Measurements from ENCODE around the gene DENND11.

The DENND11 gene

DNA sequence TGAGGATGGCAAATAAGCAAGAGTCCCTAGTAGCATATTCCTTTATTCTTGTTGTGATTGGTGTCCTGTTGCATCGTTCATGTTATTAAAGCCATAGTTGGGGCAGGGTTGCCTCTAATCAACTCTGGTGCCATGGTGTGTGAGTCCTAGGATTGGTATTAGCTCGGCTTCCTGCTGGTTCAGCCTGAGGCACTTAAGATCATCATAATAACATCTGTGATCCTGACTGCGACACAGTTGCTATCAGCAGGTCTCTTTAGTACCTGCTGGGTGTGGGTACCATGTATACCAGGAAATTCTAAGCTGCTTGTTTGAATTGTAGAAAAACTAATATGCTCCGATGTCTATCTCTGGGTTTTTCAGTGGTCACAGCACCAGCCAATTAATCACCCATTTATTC lies 7.8 kb upstream of the DENND11 start:
- no peak for DNase-seq
- in situ Hi-C loops (cut with HindIII; ENCODE audit: low pct_ligation_motif_present, low pct_unique_long_range_greater_than_20kb, low sequenced_read_pairs) = no loop called here

DNA sequence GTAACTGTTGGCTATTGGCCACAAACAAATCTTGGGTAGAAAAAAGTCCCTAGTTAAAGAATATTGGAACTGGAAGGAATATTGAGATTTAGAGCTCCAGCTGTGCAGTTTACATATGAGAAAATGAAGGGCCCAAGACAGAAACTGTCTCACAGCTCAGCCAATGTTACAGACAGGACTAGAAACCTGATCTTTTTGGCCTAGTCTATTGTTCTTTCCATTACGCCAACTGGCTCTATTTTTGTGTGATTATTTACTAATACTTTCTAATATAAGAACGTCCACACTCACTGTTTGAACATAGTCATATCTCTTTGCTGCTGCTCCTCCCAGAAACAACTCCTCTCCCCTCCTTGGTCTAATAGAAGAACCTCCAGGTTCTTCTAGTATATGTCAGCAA lies 7.4 kb upstream of the DENND11 start:
- DNase-seq = no peak
- in situ Hi-C loops (cut with HindIII; ENCODE audit: low pct_ligation_motif_present, low pct_unique_long_range_greater_than_20kb, low sequenced_read_pairs) = no loop called here

DNA sequence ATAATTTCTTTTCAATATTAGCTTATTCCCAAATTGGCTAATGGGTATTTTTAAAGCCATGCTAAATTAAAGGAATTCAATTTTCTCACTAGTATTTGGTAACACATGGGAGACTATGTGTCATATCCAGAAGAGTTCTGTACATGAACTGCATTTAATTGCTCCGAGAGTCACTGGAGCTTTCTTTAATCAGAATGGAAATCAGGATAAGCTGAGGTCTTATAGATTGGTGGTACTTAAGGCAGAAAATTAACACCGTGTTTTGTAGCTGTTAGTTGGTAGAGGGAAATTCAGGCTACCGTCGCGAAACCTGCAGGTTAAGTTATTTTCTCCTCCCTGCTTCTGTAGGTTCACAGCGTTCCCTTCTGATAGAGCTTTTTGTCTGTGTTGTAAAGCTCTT lies 6.4 kb upstream of the DENND11 start, which contains the start of gene WEE2:
Gene WEE2 (plus strand): TSS at position 3 of the 400 bp plus-strand sequence. CDS start 406 bp downstream, outside the sequence.
- in situ Hi-C loops (cut with HindIII; ENCODE audit: low pct_ligation_motif_present, low pct_unique_long_range_greater_than_20kb, low sequenced_read_pairs) = no loop called here
- no peak for DNase-seq

DNA sequence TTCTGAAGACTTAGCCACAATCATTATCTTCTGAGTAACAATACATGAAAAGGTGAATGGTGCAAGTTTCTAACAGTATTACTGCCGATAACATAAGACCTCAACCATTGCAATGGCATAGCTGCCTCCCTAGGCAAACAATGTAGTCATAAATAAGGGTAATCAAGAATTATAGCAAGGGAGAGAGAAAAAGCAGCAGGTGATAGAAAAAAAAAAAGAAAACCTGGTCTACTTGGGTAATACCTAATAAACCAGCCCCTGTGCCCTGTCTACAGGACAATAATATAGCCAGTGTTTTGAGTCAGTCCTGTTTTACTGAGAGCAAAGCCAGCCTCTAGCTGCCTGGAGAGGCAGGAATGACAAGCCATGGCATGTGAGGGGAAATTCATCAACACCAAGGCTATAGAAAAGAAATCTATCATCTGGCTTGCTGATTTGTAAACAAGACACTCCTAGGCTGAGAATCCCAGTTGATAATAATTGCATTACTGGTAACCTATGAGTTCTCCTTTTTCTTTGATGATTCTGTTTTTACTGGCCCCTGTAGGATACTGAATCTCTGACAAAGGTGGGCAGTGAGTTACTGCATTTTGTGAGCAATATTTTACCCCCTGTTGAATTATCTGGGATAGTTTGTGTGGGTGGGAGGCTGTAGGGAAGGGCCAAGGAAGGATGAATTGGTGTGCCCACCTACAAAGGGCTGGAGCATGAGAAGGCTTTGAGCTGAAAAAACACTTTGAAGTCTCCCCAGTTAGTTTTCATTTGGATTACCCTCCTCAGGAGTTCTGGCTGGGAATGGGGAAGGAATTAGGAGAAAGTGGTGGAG lies 4.5 kb upstream of the DENND11 start:
- in situ Hi-C loops (cut with HindIII; ENCODE audit: low pct_ligation_motif_present, low pct_unique_long_range_greater_than_20kb, low sequenced_read_pairs) = no loop called here
- no peak for DNase-seq

DNA sequence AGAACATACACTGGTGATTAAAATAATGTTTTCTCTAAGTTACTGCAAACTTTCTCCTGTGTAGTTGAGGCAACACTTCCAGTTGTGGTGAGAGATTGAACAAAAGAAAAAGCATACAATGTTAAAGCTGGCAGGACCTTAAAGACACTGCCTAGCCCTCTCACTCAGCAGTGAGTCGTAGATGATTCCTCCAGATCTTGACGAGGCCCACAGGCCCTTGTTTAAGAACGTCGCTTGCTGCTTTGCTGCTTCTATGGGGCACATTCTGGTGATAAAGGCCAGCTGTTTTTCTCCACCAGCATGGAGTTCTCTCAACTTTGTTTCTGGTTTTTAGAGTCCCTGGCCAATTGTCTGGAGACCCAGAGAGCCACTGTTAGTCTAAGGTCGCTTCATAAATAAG lies 2.8 kb upstream of the DENND11 start:
- DNase-seq = no peak
- in situ Hi-C loops (cut with HindIII; ENCODE audit: low pct_ligation_motif_present, low pct_unique_long_range_greater_than_20kb, low sequenced_read_pairs) = no loop called here

DNA sequence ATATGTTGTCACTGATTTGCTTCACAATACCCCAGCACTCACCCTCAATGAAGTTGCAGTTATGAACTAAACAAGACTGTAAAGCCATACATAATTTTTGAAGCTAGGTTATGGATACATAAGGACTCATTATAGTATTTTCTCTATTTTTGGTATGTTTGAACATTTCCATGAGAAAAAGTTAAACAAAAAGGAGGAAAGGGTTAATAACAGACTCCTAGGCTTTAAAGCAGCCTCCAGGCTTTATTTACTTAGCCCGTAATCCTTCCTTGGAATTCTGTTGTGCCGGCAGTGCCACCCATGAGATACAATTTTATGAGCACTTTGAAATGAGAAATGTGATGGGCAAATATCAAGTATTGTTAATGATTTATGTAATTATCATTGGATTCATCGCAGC lies 2.1 kb upstream of the DENND11 start:
- DNase-seq = no peak
- in situ Hi-C loops (cut with HindIII; ENCODE audit: low pct_ligation_motif_present, low pct_unique_long_range_greater_than_20kb, low sequenced_read_pairs) = no loop called here

DNA sequence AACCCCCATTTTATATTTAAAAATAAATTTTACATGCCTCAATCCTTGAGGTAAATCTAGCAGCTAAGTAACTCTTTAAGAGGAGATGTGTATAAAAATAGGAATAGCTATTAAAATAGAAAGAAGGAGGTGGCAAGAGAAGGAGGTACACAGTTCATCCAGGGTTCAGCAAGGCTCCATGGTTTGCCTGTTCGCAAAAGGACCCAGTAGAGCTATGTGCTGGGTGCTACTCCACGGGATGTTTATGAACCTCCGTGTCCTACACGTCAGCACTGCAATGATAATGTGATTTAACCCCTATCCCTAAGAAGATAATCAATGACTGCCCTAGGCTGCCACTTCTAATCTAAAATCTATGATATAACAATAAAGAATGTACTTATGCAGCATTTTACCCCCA lies 926 bp upstream of the DENND11 start:
- DNase-seq = no peak
- in situ Hi-C loops (cut with HindIII; ENCODE audit: low pct_ligation_motif_present, low pct_unique_long_range_greater_than_20kb, low sequenced_read_pairs) = no loop called here

DNA sequence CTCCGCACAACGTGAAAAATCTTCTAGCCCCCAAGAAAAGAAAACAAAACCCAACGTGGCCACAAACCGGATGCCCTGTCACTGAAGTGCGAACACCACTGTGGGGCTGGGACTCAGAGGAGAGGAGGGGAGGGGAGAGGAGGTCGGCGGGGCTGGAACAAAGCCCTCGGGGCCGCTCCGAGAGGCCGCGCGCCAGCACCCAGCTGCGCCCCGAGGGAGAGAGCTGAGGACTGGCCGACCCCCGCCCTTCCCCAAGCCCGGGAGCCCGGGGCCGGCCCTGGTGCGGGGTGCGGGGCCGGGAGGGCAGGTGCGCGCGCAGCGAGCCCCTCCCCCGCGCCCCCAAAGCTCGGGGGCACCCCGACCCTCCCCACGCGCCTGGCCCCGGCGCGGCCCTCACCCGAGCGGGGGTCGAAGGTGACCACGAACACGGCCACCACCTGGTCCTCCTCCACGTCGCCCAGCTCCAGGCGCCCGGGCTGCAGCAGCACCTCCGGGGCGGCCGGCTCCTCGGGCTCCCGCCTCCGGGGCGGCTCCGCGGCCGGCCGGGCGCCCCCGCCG lies 398 bp downstream of the DENND11 start:
- in situ Hi-C loops (cut with HindIII; ENCODE audit: low pct_ligation_motif_present, low pct_unique_long_range_greater_than_20kb, low sequenced_read_pairs) = no loop called here
- peak; percentile 62 for DNase-seq

DNA sequence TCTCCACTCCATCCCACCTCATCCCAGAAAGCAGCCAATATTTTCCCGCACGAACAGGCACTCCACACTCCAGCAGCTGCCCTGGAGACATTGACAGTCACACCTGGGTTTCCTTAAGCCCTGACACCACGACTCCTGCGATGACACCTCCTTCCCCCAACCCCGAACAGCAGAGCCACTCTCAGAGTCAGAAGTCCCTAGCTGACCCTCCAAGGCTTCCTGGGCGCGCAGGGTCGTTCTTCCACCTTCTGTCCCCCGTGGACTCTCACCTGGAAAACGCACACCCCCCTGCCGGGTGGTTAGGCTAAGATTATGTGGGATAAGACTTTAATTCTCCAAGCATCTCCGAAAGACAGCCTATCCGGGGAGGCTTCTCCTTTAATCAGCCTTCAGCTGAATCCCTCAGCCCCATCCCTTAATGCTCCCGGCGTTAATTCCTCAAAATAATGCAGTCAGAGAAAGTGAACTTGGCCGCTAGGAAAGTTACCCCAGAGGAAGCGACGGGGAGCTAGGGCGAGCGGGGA lies 1.1 kb downstream of the DENND11 start:
- peak; percentile 25 for DNase-seq
- in situ Hi-C loops (cut with HindIII; ENCODE audit: low pct_ligation_motif_present, low pct_unique_long_range_greater_than_20kb, low sequenced_read_pairs) = no loop called here

DNA sequence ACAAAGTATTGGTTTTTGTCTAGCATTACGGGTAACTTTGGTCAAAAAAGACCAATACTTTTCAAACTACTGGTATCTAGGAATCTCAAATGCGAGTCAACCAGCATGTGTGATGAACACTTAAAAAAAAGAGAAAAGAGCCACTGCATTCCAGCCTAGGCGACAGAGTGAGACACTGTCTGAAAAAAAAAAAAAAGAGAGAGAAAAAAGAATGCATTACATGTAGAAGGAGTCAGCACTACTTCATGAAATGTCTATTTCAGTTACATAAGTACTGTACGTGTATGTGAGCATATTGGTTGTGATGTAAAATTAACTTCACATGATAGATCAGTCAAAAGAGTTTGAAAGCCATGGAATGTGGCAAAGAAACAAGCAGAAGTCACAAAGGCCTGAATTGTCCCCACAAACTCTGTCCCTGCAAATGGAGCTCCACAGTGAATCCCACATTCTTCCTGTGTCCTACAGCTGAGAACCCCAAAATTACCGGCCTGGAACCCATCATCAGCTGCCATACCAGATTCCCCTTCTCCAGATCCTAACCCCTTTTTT lies 1.6 kb downstream of the DENND11 start:
- peak; percentile 38 for DNase-seq
- in situ Hi-C loops (cut with HindIII; ENCODE audit: low pct_ligation_motif_present, low pct_unique_long_range_greater_than_20kb, low sequenced_read_pairs) = no loop called here

DNA sequence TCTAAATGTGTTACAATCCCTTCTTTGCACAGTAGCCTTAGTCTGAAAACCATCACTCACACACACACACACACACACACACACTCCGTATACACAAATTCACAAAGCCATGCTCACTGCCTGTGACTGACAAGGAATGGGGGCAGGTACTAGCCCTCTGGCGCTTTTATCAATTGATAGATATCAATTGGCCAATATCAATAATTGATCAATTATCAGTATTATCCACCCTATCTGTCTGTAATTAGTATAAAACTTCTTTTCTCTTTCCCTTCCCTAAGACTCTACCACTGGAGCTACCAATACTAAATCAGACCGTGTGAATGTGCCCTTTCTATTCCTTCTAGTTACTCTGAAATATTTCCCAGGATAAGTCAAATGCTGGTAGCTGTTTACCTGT lies 2.1 kb downstream of the DENND11 start:
- DNase-seq = no peak
- in situ Hi-C loops (cut with HindIII; ENCODE audit: low pct_ligation_motif_present, low pct_unique_long_range_greater_than_20kb, low sequenced_read_pairs) = no loop called here

DNA sequence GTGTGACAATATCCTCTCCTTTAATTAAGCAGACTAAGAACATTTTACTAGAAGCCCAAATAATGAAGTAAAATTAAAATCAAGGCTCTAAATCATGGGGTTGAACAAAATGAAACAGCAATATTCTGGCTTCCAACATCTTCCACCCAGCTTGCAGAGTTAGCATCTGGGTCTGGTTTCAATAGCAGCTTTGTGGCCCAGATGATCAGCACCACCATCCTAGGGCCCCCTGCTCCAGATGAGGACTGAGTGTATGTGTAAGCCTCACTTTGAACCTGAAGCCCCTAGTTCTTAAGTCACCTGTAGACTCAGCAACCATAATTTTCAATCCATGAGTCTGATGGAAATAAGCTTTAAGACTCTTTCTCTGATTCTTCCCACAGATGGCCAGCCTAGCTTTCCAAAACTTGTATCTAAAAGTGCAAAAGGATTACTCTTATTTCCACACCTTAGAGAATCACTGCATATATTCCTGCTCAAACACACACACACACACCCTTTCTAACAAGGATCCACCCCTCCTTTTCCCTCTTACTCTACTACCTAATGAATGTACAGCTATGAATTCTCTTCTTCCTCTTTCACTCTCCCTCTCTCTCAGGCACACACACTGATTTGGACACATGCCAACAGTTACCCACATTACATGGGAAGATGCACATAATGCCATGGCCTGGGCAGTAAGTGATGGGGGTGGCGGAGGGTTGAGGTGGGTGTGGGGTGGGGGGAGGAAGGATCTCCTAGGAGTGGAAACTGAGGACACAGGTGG lies 3.5 kb downstream of the DENND11 start:
- in situ Hi-C loops (cut with HindIII; ENCODE audit: low pct_ligation_motif_present, low pct_unique_long_range_greater_than_20kb, low sequenced_read_pairs) = no loop called here
- DNase-seq = no peak

DNA sequence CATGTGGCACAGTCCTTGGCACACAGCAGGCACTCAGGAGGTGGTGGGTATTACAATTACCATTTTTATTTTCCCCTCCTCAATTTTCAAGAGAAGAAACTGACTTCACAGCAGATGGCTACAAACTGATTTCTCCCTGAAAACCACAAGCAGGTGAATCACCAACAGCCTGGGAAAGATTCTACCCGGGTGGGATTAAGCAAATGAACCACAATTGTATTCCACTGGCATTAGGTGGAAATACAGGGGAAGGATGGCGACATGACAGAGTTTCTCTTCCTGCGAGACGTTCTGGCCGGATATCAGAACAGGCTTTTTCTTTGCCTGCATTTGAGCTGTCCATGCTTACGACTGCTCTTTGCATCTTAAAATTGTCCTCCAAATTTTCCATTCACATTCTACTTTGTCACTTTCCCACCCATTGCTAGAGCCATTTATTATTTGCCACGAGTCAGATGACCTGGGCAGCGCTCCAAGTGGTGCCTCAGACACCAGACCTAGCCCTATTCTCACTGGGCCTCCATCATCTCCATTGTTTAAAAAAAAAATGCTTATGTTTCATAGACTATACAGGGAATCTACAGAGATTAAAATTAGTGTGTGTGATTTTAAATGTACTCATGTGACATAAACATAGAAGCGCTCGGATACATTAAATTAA lies 4.6 kb downstream of the DENND11 start:
- DNase-seq = peak; percentile 85
- in situ Hi-C loops (cut with HindIII; ENCODE audit: low pct_ligation_motif_present, low pct_unique_long_range_greater_than_20kb, low sequenced_read_pairs) = no loop called here

DNA sequence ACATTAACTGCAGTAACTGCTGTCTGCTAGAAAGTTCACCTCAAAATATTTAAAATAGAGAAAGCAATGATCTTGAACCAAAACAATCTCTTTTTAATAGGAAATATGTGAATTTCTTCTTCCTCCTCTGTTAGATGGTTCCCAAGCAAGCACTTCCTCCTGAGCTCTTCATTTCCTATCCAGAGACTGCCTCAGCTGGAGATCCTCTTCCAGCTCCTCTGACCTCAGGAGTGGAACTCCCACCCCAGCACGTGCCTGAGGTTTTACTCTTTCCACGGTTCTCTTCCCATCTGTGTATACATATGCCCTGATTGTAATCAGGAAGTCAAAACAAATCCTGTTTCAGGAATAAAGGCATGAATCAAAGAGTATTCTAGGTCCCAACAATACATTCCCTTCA lies 5.6 kb downstream of the DENND11 start:
- in situ Hi-C loops (cut with HindIII; ENCODE audit: low pct_ligation_motif_present, low pct_unique_long_range_greater_than_20kb, low sequenced_read_pairs) = no loop called here
- no peak for DNase-seq

DNA sequence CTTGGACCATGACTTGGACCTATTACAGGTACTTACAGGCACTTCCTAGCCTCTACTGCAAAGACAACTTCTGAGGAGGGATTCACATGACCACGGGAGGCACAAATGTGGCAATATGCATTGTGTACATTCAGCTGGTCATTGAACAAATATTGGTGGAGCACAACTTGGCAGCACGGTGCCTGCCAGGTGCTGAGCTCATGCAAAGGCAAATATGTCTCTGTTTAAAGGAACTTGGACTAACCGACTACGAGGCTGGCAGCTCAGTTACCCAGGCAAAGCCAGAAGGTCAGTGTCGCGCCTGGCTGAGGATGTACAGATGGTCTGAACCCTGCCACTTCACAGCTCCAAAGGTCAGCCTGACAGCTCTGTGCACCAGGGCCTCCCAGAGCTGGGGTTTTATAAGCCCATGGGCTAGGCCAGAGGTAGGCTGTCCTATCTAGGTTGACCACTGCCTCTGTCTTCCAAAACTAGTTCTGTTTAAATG lies 6.1 kb downstream of the DENND11 start:
- peak; percentile 40 for DNase-seq

DNA sequence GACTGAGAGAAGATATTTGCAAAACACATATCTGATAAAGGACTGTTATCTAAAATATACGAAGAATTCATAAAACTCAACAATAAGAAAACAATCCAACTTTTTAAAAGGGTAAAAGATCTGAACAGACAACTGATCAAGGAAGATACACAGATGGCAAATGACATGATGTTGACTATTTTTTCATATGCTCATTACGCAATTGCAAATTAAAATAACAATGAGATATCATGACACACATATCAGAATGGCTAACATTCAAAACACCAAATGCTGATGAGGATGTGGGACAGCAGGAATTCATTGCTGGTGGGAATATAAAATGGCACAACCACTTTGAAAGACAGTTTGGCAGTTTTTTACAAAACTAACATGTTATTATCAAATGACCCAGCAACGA lies 8.9 kb downstream of the DENND11 start:
- in situ Hi-C loops (cut with HindIII; ENCODE audit: low pct_ligation_motif_present, low pct_unique_long_range_greater_than_20kb, low sequenced_read_pairs) = no loop called here
- no peak for DNase-seq

More for the DNA sequence above, 6.1 kb downstream of the DENND11 start:
- in situ Hi-C loops (cut with HindIII; ENCODE audit: low pct_ligation_motif_present, low pct_unique_long_range_greater_than_20kb, low sequenced_read_pairs) = no loop called here

DNA sequence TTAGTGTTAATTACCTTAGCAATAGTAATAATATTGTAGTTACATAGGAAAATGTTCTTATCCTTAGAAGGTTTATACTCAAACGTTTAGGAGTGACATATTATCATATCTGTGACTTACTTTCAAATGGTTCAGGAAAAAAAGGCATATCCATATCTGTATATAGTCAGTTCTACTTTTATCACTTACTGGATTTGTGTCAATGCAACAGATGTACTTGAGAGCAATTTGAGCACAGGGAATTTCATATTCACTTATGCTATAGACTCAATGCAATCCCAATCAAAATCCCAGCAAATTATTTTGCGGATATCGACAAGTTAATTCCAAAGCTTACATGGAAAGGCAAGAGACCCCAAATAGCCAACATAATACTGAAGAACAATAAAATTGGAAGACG lies 10.0 kb downstream of the DENND11 start:
- in situ Hi-C loops (cut with HindIII; ENCODE audit: low pct_ligation_motif_present, low pct_unique_long_range_greater_than_20kb, low sequenced_read_pairs) = no loop called here
- no peak for DNase-seq

DNA sequence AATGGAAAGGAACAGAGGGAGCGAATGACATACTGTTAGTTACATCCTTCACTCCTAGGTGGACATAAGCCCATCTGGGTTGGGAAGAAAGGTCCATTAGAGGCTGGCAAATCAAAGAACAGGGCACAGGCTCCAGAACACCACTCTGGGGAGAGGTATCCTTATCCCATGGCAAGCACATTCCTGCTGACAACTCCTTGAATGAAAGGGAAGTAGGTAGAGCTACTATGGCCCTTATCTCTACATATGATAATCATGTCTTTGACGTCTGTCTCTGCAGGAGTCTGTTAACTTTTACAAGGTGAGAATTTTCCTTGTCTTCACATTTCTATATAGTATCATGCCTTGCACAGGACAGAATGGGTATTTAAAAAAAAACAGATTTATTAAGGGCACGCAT lies 10.4 kb downstream of the DENND11 start:
- in situ Hi-C loops (cut with HindIII; ENCODE audit: low pct_ligation_motif_present, low pct_unique_long_range_greater_than_20kb, low sequenced_read_pairs) = no loop called here
- no peak for DNase-seq
